DND-41 (cell line): ENCODE data around the gene TSNAXIP1.

ENCODE experiments used
- EZH2 ChIP-seq: IDR thresholded peaks from 3 replicates; pipeline ENCODE4 v1.6.1; 2012; ENCODE audit warnings: borderline replicate concordance, low read depth, mild to moderate bottlenecking, moderate library complexity, low read length, inconsistent platforms; ENCODE audit not compliant: severe bottlenecking
- TF ChIP-seq, protein P1 (sequence below): IDR thresholded peaks from 2 replicates; pipeline ENCODE4 v1.5.1; 2012; ENCODE audit warnings: borderline replicate concordance, low read length, moderate library complexity, mild to moderate bottlenecking; ENCODE audit not compliant: poor library complexity, severe bottlenecking; ENCODE audit errors: extremely low read depth

DNA sequence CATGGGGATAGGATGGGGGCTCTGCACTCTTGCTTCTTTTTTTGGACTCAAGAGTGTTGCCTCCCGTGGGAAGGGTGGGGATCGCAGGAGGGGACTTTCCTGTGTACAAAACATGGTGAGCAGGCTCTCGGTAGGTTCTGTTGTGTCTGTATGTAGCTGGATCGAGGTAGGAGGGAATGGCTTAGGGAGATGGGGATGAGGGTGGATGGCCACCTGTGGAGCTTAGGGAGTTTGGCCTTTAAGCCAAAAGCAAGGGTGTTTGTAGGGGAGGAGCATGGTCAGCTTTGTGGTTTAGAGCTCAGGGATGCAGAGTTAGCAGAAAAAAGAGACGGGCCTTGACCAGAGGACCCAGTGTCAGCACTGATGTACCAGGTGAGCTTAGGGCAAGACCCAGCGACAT lies 55.2 kb downstream of the TSNAXIP1 start:
- TF ChIP-seq, protein P1, sequence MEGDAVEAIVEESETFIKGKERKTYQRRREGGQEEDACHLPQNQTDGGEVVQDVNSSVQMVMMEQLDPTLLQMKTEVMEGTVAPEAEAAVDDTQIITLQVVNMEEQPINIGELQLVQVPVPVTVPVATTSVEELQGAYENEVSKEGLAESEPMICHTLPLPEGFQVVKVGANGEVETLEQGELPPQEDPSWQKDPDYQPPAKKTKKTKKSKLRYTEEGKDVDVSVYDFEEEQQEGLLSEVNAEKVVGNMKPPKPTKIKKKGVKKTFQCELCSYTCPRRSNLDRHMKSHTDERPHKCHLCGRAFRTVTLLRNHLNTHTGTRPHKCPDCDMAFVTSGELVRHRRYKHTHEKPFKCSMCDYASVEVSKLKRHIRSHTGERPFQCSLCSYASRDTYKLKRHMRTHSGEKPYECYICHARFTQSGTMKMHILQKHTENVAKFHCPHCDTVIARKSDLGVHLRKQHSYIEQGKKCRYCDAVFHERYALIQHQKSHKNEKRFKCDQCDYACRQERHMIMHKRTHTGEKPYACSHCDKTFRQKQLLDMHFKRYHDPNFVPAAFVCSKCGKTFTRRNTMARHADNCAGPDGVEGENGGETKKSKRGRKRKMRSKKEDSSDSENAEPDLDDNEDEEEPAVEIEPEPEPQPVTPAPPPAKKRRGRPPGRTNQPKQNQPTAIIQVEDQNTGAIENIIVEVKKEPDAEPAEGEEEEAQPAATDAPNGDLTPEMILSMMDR, result no peak
- TF ChIP-seq EZH2, result no peak
